Upper lobe of right lung (tissue), 1 donor: ENCODE results near the gene EHD2. TPM values are rescaled to one million over a fixed set of nuclear protein-coding genes. Genes with fewer than 3 reads are reported as not detected.
"Not testable (repeated sequence)": the region's sequence is repeated elsewhere in the genome, so short reads cannot be mapped to it uniquely, and the experiment has no call there.

ENCODE experiments used
- ATAC-seq: fragments of 200-7000 bp; cut with Tn5 transposase; one replicate; pipeline ENCODE4 v1.9.1; 2020; ENCODE audit warnings: mild to moderate bottlenecking, moderate library complexity
- DNase-seq: peaks from one replicate; pipeline ENCODE4 v3.0.0-alpha.2; 2020
- H3K27ac ChIP-seq: fragments of 200-600 bp; one replicate; pipeline ENCODE4 v1.8.0; 2022
- H3K27me3 ChIP-seq: fragments of 200-600 bp; one replicate; pipeline ENCODE4 v1.8.0; 2022; ENCODE audit warnings: mild to moderate bottlenecking
- H3K36me3 ChIP-seq: fragments of 200-600 bp; one replicate; pipeline ENCODE4 v1.8.0; 2022
- H3K4me1 ChIP-seq: fragments of 200-600 bp; one replicate; pipeline ENCODE4 v1.8.0; 2022
- H3K4me3 ChIP-seq: fragments of 200-600 bp; one replicate; pipeline ENCODE4 v1.8.0; 2022; ENCODE audit warnings: mild to moderate bottlenecking
- H3K9me3 ChIP-seq: fragments of 200-600 bp; one replicate; pipeline ENCODE4 v1.8.0; 2022
- CTCF ChIP-seq: fragments of 200-600 bp; IDR thresholded peaks from one replicate; pipeline ENCODE4 v1.8.0; 2022; ENCODE audit warnings: antibody characterized with exemption
- intact Hi-C: fragments of 100-400 bp; cut with DNase I; formaldehyde crosslinking; loops from one replicate; pipeline ENCODE4 v1.11.0; 2022
- total RNA-seq: library from RNA; stranded (reverse); fragmentation: NEBNext Ultra II Directional; extraction: Animal tissue kit (Norgen Biotek cat#: 25700); gene quantifications from one replicate; pipeline ENCODE4 v1.2.1, GENCODE V29; 2021
- donor health status: DM: no; HTN: yes; CAD: no; lungs with severe emphysema.

The EHD2 gene
- total RNA-seq, 1 donor from 2014 or later = 210 TPM

DNA sequence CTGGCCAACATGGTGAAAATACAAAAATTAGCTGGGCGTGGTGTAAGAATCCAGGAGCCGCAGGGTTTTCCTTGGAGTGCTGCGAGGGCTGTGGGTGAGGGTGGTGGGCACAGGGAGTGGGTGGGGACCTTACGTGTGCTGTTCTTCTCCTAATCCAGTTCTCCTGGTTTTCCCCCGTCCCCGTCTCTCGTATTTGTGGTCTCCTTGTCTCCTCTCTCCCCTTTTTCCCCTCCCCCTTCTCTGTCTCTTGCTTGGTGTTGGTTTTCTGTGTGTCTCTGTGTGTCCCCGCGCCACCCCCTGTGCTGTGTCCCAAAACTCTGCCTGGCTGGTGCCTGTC lies 67.0 kb downstream of the EHD2 start:
- peaks cover 32% of the 10 kb centered on the region for H3K36me3 ChIP-seq
- DNase-seq = no peak
- no peaks in the 10 kb centered on the region for H3K27me3 ChIP-seq
- peak overlapping the region; percentile 87 for H3K4me3 ChIP-seq
- no peak for TF ChIP-seq CTCF
- H3K27ac ChIP-seq = peak overlapping the region; percentile 100
- no peaks in the 10 kb centered on the region for H3K9me3 ChIP-seq
- intact Hi-C loops = no loop called here
- ATAC-seq = no peak
- H3K4me1 ChIP-seq = peaks cover 29% of the 10 kb centered on the region

DNA sequence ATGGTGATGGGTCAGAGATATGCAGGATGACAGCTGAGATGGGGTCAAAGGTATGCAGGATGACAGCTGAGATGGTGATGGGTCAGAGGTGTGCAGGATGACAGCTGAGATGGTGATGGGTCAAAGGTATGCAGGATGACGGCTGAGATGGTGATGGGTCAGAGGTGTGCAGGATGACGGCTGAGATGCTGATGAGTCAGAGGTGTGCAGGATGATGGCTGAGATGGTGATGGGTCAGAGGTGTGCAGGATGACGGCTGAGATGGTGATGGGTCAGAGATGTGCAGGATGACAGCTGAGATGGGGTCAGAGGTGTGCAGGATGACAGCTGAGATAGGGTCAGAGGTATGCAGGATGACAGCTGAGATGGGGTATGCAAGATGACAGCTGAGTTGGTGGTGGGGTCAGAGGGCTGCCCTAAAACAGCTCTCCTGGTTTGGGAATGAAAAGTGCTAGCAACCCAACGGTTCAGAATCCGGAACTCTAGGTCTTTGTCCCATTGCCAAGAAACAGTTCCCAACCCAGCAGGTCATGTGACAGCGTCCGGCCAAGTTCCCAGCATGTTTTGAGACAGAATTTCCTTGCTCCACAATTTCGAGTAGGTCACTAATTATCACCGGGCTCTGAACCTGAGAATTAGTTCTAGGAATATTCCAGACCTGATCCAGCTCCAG lies 68.5 kb downstream of the EHD2 start:
- DNase-seq (no peak), ATAC-seq (no peak)
- Histone ChIP-seq H3K27ac (no peak overlapping the region), H3K9me3 (no peaks in the 10 kb centered on the region), H3K36me3 (peaks cover 40% of the 10 kb centered on the region), H3K4me1 (peaks cover 29% of the 10 kb centered on the region), H3K4me3 (no peak overlapping the region), H3K27me3 (no peaks in the 10 kb centered on the region)
- intact Hi-C loops = no loop called here
- TF ChIP-seq CTCF = no peak

DNA sequence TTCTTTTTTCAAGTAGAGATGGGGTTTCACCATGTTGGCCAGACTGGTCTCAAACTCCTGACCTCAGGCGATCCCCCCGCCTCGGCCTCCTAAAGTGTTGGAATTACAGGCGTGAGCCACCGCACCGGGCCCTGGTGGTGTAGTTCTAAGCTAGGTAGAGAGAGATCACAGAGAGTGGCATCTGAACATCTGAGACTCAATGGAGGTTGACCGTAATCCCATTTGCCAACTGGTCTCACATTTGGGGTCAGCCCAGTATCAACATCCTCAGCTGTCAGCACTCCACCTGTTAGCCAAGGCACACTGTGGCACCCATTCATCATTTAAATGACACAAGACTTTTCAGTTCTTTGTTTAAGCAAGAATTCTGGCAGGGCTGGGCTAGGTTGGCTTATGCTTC lies 73.3 kb downstream of the EHD2 start:
- Histone ChIP-seq H3K4me3 (no peak overlapping the region), H3K36me3 (peaks cover 40% of the 10 kb centered on the region), H3K27me3 (no peaks in the 10 kb centered on the region), H3K4me1 (peaks cover 8% of the 10 kb centered on the region), H3K9me3 (no peaks in the 10 kb centered on the region), H3K27ac (no peak overlapping the region)
- DNase-seq = no peak
- no peak for ATAC-seq
- no peak for TF ChIP-seq CTCF
- intact Hi-C loops = no loop called here

DNA sequence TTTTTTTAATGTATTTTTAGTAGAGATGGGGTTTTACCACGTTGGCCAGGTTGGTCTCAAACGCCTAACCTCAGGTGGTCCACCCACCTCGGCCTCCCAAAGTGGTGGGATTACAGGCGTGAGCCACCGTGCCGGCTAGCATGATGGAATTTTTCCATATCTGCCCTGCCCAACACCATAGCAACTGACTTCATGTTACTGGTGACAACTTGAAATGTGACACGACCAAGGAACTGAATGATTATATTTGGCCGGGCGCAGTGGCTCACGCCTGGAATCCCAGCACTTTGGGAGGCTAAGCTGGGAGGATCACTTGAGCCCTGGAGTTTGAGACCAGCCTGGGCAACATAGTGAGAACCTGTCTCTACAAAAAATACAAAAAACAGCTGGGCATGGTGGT lies 74.1 kb downstream of the EHD2 start:
- H3K4me3 ChIP-seq, DNase-seq, H3K4me1 ChIP-seq, H3K9me3 ChIP-seq, H3K27ac ChIP-seq, intact Hi-C loops, H3K27me3 ChIP-seq, ATAC-seq: not testable (repeated sequence)
- peaks cover 37% of the 10 kb centered on the region for H3K36me3 ChIP-seq

DNA sequence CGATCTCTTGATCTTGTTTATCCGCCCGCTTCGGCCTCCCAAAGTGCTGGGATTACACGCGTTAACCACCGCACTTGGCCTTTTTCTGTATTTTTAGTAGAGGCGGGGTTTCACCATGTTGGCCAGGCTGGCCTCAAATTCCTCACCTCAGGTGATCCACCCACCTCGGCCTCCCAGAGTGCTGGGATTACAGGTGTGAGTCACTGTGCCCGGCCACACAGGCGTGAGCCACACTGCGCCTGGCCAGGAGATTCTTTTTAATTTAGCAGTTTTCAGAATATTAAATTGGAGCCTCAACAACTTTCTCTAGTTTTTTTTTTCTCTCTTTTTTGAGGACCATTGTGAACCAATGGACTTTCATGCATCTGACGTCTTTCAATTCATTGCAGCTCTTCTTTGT lies 76.6 kb downstream of the EHD2 start:
- intact Hi-C loops, H3K4me1 ChIP-seq, H3K27ac ChIP-seq, H3K9me3 ChIP-seq, ATAC-seq, DNase-seq, H3K27me3 ChIP-seq, H3K4me3 ChIP-seq: not testable (repeated sequence)
- H3K36me3 ChIP-seq = peaks cover 12% of the 10 kb centered on the region

- Histone ChIP-seq H3K27me3 (no peaks in the 10 kb centered on the region), H3K27ac (no peak overlapping the region), H3K4me3 (no peak overlapping the region), H3K36me3 (peaks cover 6% of the 10 kb centered on the region), H3K4me1 (no peaks in the 10 kb centered on the region), H3K9me3 (no peaks in the 10 kb centered on the region)
- intact Hi-C loops = no loop called here
- TF ChIP-seq CTCF = peak; percentile 84
- ATAC-seq (peak; percentile 94), DNase-seq (peak; percentile 92)
Observed at GRCh38 chr19:47790398-47790814, 77.2 kb downstream of the EHD2 start.

- Histone ChIP-seq H3K36me3 (no peaks in the 10 kb centered on the region), H3K27me3 (no peaks in the 10 kb centered on the region), H3K9me3 (no peaks in the 10 kb centered on the region), H3K27ac (no peak overlapping the region), H3K4me3 (no peak overlapping the region), H3K4me1 (no peaks in the 10 kb centered on the region)
- no peak for TF ChIP-seq CTCF
- no peak for ATAC-seq
- DNase-seq = no peak
- intact Hi-C loops = no loop called here
Observed at GRCh38 chr19:47792616-47793015, 79.4 kb downstream of the EHD2 start.
